Neural progenitor cell (in vitro differentiated cells): ENCODE data around the gene HOXB9.

Experiments used
- EZH2phosphoT487 ChIP-seq: fragments of 200-600 bp; sonication (generic); IDR thresholded peaks from 2 replicates; pipeline ENCODE4 v1.6.1; 2017; ENCODE audit warnings: antibody characterized with exemption
- TF ChIP-seq, protein P1 (sequence below): fragments of 200-600 bp; sonication (generic); IDR thresholded peaks from 2 replicates; pipeline ENCODE4 v1.5.1; 2017; ENCODE audit warnings: antibody characterized with exemption, mild to moderate bottlenecking

DNA sequence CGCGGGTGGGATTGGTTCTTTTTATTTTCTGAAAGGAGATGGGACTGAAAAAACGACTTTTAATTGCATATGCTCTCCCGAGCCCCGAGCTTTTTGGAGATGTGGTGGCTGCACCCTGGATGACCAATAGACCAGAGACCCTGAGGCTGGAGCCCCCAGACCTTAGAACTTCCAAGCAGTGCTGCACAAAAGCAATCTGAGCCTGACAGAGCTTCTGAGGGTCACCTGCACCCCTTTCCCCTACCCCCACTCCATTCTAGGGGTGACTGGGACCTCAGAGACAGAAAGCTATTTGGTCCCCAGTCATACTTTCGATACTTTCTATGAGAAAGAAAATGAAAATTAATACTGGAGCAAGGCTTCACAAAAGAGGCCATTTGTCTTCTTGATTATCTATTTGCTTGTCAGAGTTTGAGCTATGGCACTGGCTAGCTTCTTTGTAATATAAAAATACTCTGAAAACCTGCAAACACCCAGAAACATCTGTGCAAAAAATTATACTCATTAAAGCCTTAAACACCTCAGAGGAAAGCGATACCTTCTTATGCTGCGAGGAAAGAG, 51.6 kb downstream of the HOXB9 start:
- TF ChIP-seq, protein P1, sequence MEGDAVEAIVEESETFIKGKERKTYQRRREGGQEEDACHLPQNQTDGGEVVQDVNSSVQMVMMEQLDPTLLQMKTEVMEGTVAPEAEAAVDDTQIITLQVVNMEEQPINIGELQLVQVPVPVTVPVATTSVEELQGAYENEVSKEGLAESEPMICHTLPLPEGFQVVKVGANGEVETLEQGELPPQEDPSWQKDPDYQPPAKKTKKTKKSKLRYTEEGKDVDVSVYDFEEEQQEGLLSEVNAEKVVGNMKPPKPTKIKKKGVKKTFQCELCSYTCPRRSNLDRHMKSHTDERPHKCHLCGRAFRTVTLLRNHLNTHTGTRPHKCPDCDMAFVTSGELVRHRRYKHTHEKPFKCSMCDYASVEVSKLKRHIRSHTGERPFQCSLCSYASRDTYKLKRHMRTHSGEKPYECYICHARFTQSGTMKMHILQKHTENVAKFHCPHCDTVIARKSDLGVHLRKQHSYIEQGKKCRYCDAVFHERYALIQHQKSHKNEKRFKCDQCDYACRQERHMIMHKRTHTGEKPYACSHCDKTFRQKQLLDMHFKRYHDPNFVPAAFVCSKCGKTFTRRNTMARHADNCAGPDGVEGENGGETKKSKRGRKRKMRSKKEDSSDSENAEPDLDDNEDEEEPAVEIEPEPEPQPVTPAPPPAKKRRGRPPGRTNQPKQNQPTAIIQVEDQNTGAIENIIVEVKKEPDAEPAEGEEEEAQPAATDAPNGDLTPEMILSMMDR = no peak
- TF ChIP-seq EZH2phosphoT487 = peak; percentile 34
